Gastroesophageal sphincter (tissue), 4 donors: ENCODE measurements around the gene LIN28B. TPM values are rescaled to one million over a fixed set of nuclear protein-coding genes. Genes with fewer than 3 reads are reported as not detected.

Experiments
- ATAC-seq: fragments of 150-250 bp; one replicate; pipeline ENCODE4 v1.9.1; 2016; ENCODE audit warnings: mild to moderate bottlenecking, moderate library complexity
- H3K27ac ChIP-seq, 4 donors: fragments of 200-600 bp; sonication (generic) in 3 of 4; 1 replicate in 3 of 4; 2 replicates in 1 of 4; pipeline ENCODE4 v1.5.1; 2016 to 2019
- H3K27me3 ChIP-seq: fragments of 200-600 bp; sonication (generic); one replicate; pipeline ENCODE4 v1.5.1; 2019
- H3K36me3 ChIP-seq, 2 donors: fragments of 200-600 bp; sonication (generic); one replicate each; pipeline ENCODE4 v1.5.1; 2019; ENCODE audit warnings: control low read depth in 1 of 2
- H3K4me1 ChIP-seq, 3 donors: fragments of 200-600 bp; sonication (generic); 1 replicate in 2 of 3; 2 replicates in 1 of 3; pipeline ENCODE4 v1.5.1; 2016 to 2019; ENCODE audit warnings: control low read depth in 2 of 3
- H3K4me3 ChIP-seq, 2 donors: fragments of 200-600 bp; sonication (generic); one replicate each; pipeline ENCODE4 v1.5.1; 2019; ENCODE audit warnings: mild to moderate bottlenecking in 1 of 2, moderate library complexity in 1 of 2
- H3K9me3 ChIP-seq, 3 donors: fragments of 200-600 bp; sonication (generic); one replicate each; pipeline ENCODE4 v1.5.1; 2017 to 2019; ENCODE audit warnings: control low read depth in 2 of 3
- EP300 ChIP-seq: sonication (generic); formaldehyde crosslinking; IDR thresholded peaks from one replicate; pipeline ENCODE4 v1.6.1; 2017; ENCODE audit warnings: antibody characterized with exemption, mild to moderate bottlenecking
- POLR2A ChIP-seq, 2 donors: fragments of 450-650 bp; IDR thresholded peaks; one replicate each; pipeline ENCODE4 v1.6.1; 2017; ENCODE audit warnings: antibody characterized with exemption in 2 of 2, mild to moderate bottlenecking in 2 of 2, moderate library complexity in 1 of 2
- POLR2AphosphoS5 ChIP-seq: sonication (generic); formaldehyde crosslinking; IDR thresholded peaks from one replicate; pipeline ENCODE4 v1.6.1; 2017; ENCODE audit warnings: antibody characterized with exemption
- WGBS, 2 donors: methylation state at CpG; one replicate each; pipeline ENCODE4 v1.1.5; 2018; ENCODE audit warnings: low coverage in 1 of 2; 5-methylcytosine and 5-hydroxymethylcytosine counted together
- total RNA-seq, 4 donors: library from RNA; depleted of rRNA; stranded (reverse); fragments of >200 nt; gene quantifications; one replicate each; pipeline ENCODE4 v1.1.0, GENCODE V29; 2016
- TF ChIP-seq, protein P1 (sequence below), 4 experiments: fragments of 200-600 bp in 2 of 4; fragments of 450-650 bp in 2 of 4; sonication (generic) in 1 of 4; IDR thresholded peaks; one replicate each; pipeline ENCODE4 v1.5.1; 2017 to 2019; ENCODE audit warnings: antibody characterized with exemption in 4 of 4, mild to moderate bottlenecking in 2 of 4, moderate library complexity in 2 of 4

LIN28B gene
- total RNA-seq, 4 donors from 2014 or later = not detected

DNA sequence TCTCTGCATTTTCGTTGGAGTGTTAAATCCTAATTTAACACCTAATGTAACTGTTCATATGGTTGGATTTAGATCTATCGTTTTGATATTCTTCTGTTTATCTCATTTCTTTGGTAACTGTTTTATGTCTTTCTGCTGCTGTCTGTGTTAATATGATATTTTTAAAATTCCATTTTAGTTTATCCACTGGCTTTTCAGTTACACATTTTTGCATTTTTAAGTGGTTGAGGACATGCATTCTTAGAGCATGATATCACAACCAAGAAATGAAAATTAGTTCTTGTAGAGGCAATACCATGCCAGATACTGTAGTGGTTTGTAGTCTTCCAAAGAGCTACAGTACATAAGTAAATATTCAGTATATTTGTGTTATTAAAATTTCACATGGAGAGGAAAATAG, 58.6 kb downstream of the LIN28B start:
- TF ChIP-seq EP300 (no peak), POLR2AphosphoS5 (no peak), POLR2A (IDR thresholded peaks at IDR 0.05) (no peak)
- TF ChIP-seq, protein P1, sequence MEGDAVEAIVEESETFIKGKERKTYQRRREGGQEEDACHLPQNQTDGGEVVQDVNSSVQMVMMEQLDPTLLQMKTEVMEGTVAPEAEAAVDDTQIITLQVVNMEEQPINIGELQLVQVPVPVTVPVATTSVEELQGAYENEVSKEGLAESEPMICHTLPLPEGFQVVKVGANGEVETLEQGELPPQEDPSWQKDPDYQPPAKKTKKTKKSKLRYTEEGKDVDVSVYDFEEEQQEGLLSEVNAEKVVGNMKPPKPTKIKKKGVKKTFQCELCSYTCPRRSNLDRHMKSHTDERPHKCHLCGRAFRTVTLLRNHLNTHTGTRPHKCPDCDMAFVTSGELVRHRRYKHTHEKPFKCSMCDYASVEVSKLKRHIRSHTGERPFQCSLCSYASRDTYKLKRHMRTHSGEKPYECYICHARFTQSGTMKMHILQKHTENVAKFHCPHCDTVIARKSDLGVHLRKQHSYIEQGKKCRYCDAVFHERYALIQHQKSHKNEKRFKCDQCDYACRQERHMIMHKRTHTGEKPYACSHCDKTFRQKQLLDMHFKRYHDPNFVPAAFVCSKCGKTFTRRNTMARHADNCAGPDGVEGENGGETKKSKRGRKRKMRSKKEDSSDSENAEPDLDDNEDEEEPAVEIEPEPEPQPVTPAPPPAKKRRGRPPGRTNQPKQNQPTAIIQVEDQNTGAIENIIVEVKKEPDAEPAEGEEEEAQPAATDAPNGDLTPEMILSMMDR (IDR thresholded peaks at IDR 0.05) = no peak
- H3K4me3 ChIP-seq = no peak overlapping the region
- ATAC-seq = no peak
- peaks cover 4% of the 10 kb centered on the region for H3K27me3 ChIP-seq
- H3K36me3 ChIP-seq = no peaks in the 10 kb centered on the region
- no peaks in the 10 kb centered on the region for H3K9me3 ChIP-seq
- no peaks in the 10 kb centered on the region for H3K4me1 ChIP-seq
- 14 to 45% methylated on average over 2 of the region's 2 CpGs for WGBS, 2 donors
- H3K27ac ChIP-seq = no peak overlapping the region

DNA sequence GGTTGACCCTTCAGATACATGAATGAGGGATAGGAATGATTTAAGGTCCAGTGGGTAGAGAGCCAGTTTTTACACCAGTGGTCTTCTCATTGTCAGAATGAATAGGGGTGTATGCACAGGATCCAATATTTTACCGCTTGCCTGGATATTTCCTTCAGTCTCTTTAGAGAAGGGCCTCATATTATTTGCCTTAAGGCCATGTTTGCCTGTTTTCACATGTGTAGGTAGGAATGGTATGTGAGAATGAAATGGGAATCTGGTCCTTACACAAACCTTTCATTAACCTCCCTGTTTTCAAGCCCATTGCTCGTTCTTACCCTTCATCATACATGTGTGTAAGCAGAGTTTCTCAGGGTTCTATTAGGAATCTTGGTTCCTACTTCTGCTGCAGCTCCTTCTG, 62.4 kb downstream of the LIN28B start:
- 75 to 93% methylated on average over 1 to 2 of the region's 2 CpGs for WGBS, 2 donors
- no peak for ATAC-seq
- TF ChIP-seq POLR2A (IDR thresholded peaks at IDR 0.05) = no peak
- TF ChIP-seq, protein P1 (IDR thresholded peaks at IDR 0.05) = no peak
- TF ChIP-seq EP300 = no peak
- TF ChIP-seq POLR2AphosphoS5 = no peak
- Histone ChIP-seq H3K4me1 (no peaks in the 10 kb centered on the region), H3K4me3 (no peak overlapping the region), H3K27ac (no peak overlapping the region), H3K9me3 (no peaks in the 10 kb centered on the region), H3K36me3 (no peaks in the 10 kb centered on the region), H3K27me3 (peaks cover 4% of the 10 kb centered on the region)

DNA sequence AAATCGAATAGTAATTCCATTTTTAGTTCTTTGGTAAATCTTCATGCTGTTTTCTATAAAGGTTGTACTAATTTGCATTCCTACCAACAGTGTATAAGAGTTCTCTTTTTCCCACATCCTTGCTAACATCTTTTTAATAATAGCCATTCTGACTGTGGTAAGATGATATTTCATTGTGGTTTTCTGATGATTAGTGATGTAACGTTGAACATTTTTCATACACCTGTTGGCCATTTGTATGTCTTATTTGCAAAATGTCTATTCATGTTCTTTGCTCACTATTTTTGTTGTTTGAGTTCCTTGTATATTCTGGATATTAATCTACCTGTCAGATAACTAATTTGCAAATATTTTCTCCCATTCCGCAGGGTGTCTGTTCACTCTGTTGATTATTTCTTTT, 64.5 kb downstream of the LIN28B start:
- WGBS, 2 donors = 80 to 88% methylated on average over 3 of the region's 3 CpGs
- TF ChIP-seq POLR2AphosphoS5 (no peak), EP300 (no peak), POLR2A (IDR thresholded peaks at IDR 0.05) (no peak)
- TF ChIP-seq, protein P1 (IDR thresholded peaks at IDR 0.05) = no peak
- Histone ChIP-seq H3K27ac (no peak overlapping the region), H3K36me3 (no peaks in the 10 kb centered on the region), H3K4me1 (no peaks in the 10 kb centered on the region), H3K27me3 (peaks cover 4% of the 10 kb centered on the region), H3K4me3 (no peak overlapping the region), H3K9me3 (no peaks in the 10 kb centered on the region)
- ATAC-seq = no peak

DNA sequence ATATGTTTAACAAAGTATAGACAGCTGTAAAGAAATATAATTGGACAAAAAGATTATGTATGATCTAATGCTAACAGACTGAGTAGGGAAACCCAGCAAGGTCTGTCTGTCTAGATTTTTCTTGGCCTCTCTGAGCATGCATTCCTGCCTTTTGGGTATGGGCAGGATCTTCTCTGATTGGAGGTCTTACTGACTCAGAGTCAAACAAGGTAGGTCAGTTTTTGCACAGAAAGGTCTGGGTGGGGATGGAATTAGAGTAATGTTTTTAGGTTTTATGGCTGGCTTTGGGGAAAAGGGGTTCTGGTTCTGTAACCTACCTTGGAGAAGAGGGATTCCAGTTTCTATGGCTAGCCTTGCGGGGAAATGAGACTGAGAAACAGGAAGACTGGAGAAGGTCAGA, 65.5 kb downstream of the LIN28B start:
- H3K27me3 ChIP-seq = peaks cover 4% of the 10 kb centered on the region
- H3K4me1 ChIP-seq = no peaks in the 10 kb centered on the region
- H3K4me3 ChIP-seq = no peak overlapping the region
- H3K9me3 ChIP-seq = no peaks in the 10 kb centered on the region
- no peaks in the 10 kb centered on the region for H3K36me3 ChIP-seq
- WGBS, 2 donors = 75 to 88% methylated on average over 1 of the region's 1 CpG
- no peak for ATAC-seq
- TF ChIP-seq EP300 (no peak), POLR2A (IDR thresholded peaks at IDR 0.05) (no peak), POLR2AphosphoS5 (no peak)
- TF ChIP-seq, protein P1 (IDR thresholded peaks at IDR 0.05) = no peak
- H3K27ac ChIP-seq = no peak overlapping the region

DNA sequence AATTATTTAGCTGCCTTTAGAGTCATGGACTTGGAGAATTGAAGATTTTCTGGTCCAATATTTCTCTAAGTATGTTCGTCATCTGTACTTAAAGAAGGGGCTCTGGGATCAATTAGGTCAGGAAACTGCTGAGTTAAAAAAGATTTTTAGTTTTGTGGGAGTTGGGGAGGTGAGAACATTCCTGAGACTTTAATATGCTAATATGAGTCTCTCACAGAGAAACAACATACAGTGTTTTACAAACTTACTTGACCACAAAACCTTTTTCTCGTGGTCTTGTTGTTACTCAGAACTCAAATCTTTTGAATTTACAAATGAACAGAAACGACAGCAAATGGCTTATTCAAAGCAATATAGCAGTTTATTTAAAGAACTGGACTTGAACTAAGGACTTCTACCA, 67.9 kb downstream of the LIN28B start:
- TF ChIP-seq POLR2A (IDR thresholded peaks at IDR 0.05) = no peak
- TF ChIP-seq, protein P1 (IDR thresholded peaks at IDR 0.05) = no peak
- TF ChIP-seq EP300 = no peak
- TF ChIP-seq POLR2AphosphoS5 = no peak

More for the DNA sequence above, 67.9 kb downstream of the LIN28B start:
- Histone ChIP-seq H3K4me3 (no peak overlapping the region), H3K9me3 (no peaks in the 10 kb centered on the region), H3K36me3 (no peaks in the 10 kb centered on the region), H3K27ac (no peak overlapping the region), H3K4me1 (no peaks in the 10 kb centered on the region), H3K27me3 (peaks cover 4% of the 10 kb centered on the region)
- 38 to 47% methylated on average over 3 of the region's 3 CpGs for WGBS, 2 donors
- no peak for ATAC-seq
